NCI-H774 (cell line): Measurements from ENCODE around the gene ARTN.

ENCODE experiments used
- DNase-seq: peaks from one replicate; lab custom pipeline; 2025; lab: John Stamatoyannopoulos, UW

Gene ARTN

DNA sequence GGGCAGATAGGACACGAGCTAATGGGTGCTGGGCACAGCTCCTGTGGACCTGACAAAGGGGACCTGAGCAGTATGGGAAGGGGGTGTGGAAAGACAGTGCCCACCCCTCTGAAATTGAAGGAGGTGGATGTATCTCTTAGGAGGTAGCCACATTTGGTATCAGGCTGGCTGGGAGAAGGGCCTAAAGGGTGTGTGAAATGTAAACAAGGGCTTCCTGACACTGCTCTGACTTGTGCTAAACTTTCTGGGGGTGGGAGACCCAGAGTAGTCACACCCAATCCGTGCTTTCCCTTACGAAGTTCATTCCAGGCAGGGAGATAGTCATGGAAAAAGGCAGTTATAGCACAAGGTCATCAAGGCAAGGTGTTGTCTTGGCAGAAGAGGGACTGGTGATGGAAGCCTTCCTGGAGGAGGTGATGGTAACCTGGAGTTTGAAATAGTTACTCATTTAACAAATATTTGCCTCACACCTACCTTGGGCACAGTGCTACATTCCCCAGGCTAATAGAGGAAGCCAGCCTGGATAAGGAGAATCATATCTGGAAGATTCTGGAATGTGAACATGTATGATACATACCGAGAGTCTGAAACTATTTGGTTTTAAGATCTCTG, 52.5 kb downstream of the ARTN start:
- DNase-seq: no peak

DNA sequence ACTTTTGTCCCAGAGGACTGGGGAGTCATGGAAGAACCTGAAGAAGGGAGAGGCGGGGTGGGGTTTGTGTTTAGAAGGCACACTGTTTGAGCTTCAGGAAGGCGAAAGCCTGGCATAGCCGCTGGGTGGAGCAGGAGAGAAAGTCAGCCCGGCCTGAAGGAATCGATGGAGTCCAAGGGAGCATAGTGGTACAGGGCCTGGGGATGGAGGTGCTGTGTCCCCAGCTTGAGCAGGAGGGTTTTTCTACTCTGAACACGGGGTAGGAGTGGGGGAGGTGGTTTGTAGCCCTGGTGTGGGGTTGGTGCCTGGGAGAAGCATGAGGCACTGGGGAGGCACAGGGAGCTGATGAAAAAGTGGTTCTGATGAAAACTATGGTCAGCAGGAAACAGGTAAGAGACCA, 53.1 kb downstream of the ARTN start:
- no peak for DNase-seq
